Right cardiac atrium (tissue), 5 donors: Measurements from ENCODE around the gene SHFL. TPM values are rescaled to one million over a fixed set of nuclear protein-coding genes. Genes with fewer than 3 reads are reported as not detected.
A peak's percentile ranks its signal among the peaks of the same experiment; 100 is the strongest.

ENCODE experiments used
- ATAC-seq, 2 donors: fragments of 200-7000 bp; cut with Tn5 transposase; one replicate each; pipeline versions ENCODE4 v1.8.0 to v1.9.1; 2020; ENCODE audit warnings: moderate library complexity in 2 of 2, mild to moderate bottlenecking in 1 of 2
- DNase-seq, 3 donors: peaks; one replicate each; pipeline ENCODE4 v3.0.0-alpha.2; 2020
- H3K27ac ChIP-seq: one replicate; pipeline ENCODE4 v1.5.1; 2013; ENCODE audit warnings: mild to moderate bottlenecking, low read length, control low read depth, moderate library complexity
- H3K27me3 ChIP-seq: one replicate; pipeline ENCODE4 v1.6.1; 2013; ENCODE audit not compliant: control insufficient read depth, insufficient read depth
- H3K4me1 ChIP-seq: one replicate; pipeline ENCODE4 v1.6.1; 2013; ENCODE audit warnings: low read length; ENCODE audit not compliant: control insufficient read depth, insufficient read depth
- H3K4me3 ChIP-seq: one replicate; pipeline ENCODE4 v1.5.1; 2013; ENCODE audit warnings: low read length, control low read depth
- H3K9me3 ChIP-seq: one replicate; pipeline ENCODE4 v1.6.1; 2013; ENCODE audit warnings: low read length; ENCODE audit not compliant: control insufficient read depth
- WGBS: extraction: QIAGEN DNeasy Blood & Tissue Kit; methylation state at CpG from one replicate; pipeline ENCODE4 v1.1.7; 2013; 5-methylcytosine and 5-hydroxymethylcytosine counted together
- intact Hi-C, 4 donors: fragments of 100-400 bp; cut with DNase I; formaldehyde crosslinking; loops; one replicate each; pipeline versions ENCODE4 v1.11.0 to v1.14.0; 2022 to 2023
- long read RNA-seq, 4 donors: library from polyadenylated mRNA; unstranded; transcript quantifications; one replicate each; pipeline ENCODE4 v2.0.0, GENCODE V29; 2020 to 2021
- polyA plus RNA-seq: library from polyadenylated mRNA; stranded (reverse); fragments of 200-250 nt; gene quantifications from one replicate; pipeline ENCODE4 v1.2.3, GENCODE V29; 2013
- total RNA-seq, 4 donors: library from RNA; stranded (reverse); fragmentation: NEBNext Ultra II Directional; extraction: Animal tissue kit (Norgen Biotek cat#: 25700); gene quantifications; one replicate each; pipeline ENCODE4 v1.2.1, GENCODE V29; 2021
- donor health status: healthy with polysubstance abuse.
- donor health status: DM: no; HTN: yes; CAD: no.
- donor health status: DM: no; HTN: no; CAD: no.
- donor health status: DM: no; HTN: yes; CAD: no; lungs with severe emphysema.
- donor health status: DM: yes; HTN: yes; CAD: no.

Gene SHFL
- total RNA-seq = 10 to 100 TPM; 14.5 to 16.0 (median 15.2) TPM
- 16.0 TPM for polyA plus RNA-seq
- long read RNA-seq, donor 1, transcript C19orf66-201 (8 exons, 2,117 nt) = major isoform, 21 of 33 reads
- long read RNA-seq, donor 1, transcript C19orf66-203 (7 exons, 2,079 nt) = minor isoform, 5 of 33 reads
- long read RNA-seq, donor 1, partial matches to known transcripts = 3 of 33 reads
- long read RNA-seq, donor 1, other reads (novel, unspliced or antisense) = 4 of 33 reads
- long read RNA-seq, donor 2, transcript C19orf66-201 (8 exons, 2,117 nt) = major isoform, 21 of 29 reads
- long read RNA-seq, donor 2, transcript C19orf66-203 (7 exons, 2,079 nt) = minor isoform, 7 of 29 reads
- long read RNA-seq, donor 2, partial matches to known transcripts = 0 of 29 reads
- long read RNA-seq, donor 2, other reads (novel, unspliced or antisense) = 1 of 29 reads
- long read RNA-seq, donor 3, transcript C19orf66-201 (8 exons, 2,117 nt) = major isoform, 52 of 97 reads
- long read RNA-seq, donor 3, transcript C19orf66-203 (7 exons, 2,079 nt) = minor isoform, 24 of 97 reads
- long read RNA-seq, donor 3, partial matches to known transcripts = 12 of 97 reads
- long read RNA-seq, donor 3, other reads (novel, unspliced or antisense) = 5 of 97 reads
- long read RNA-seq, donor 4, transcript C19orf66-201 (8 exons, 2,117 nt) = major isoform, 13 of 32 reads
- long read RNA-seq, donor 4, transcript C19orf66-203 (7 exons, 2,079 nt) = minor isoform, 6 of 32 reads
- long read RNA-seq, donor 4, partial matches to known transcripts = 2 of 32 reads
- long read RNA-seq, donor 4, other reads (novel, unspliced or antisense) = 7 of 32 reads

DNA sequence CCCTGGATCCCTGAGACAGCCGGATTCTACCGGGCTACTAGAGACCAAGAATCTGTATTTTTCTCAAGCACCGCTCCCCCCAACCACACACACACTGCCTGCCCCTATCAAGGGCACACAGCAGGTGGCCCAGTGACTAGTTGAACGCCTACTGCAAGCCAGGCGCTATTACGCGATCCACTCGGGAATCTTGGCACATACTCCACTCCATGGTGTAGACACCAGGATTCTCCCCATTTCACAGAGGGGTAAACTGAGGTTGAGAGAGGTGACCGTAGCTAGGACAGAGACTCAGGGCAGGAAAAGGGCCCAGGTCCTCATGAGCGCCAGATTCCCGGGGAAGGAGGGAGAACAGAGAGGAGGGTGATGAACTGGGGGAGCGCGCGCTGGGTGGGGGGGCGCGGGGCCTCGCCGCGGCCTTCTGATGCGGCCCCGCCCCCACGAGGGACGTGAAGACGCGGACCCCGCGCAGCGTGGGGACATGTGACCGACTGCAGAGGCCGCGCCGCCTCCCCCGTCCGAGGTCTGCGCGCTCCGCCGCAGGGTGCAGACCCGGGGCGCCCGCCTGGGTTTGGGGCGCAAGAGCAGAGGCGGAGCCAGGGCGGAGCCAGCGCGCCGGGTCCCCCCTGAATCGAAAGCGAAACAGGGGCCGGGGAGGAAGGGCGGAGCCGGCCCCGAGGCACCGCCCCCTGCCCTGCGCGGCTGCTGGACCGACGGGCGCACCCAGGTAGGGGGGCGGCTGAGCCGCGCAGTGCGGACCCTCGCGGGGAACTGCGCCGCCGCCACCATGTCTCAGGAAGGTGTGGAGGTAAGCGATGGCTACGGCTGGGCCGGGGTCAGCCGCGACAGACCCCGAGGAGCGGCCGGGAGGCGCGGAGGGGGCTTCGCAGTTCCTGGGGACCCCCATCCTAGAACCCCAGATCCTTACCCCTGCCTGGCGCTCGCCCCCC, at the start of gene SHFL:
TSS of gene SHFL (plus strand) at position 677 of the 950 bp plus-strand sequence. CDS start at position 788, 111 bp downstream.
- intact Hi-C loops = no loop called here
- Histone ChIP-seq H3K27ac (peak within 1 kb of the TSS; percentile 72), H3K4me3 (peak within 1 kb of the TSS; percentile 75), H3K4me1 (peaks cover 3% of the 10 kb centered on the region), H3K9me3 (no peaks in the 10 kb centered on the region), H3K27me3 (no peaks in the 10 kb centered on the region)
- ATAC-seq (peak; percentile 94 to 95), DNase-seq (peak; percentile 78 to 93 (median 92))
- WGBS = 5% methylated on average over 81 of the region's 81 CpGs

DNA sequence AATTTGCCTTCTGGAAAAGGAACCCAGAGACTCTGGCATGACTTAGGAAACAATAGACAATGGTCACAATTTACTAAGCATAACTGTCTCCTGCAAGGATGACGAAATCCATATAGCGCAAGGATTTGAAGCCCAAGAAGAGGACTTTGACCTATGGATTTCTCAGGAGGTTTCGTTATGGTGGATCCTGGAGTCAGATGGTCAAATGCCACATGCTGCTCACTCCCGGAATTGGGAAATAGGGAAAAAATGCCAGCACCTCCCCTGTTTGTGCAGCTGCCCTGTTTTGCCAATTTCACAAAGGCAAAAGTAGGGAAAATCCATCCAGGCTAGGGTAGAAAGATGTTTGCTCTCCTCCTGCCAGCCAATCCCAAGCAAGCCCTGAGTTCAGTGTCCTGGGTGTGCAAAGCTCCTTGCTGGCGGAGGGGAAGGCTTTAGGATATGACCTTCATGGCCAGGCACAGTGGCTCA, 49.5 kb upstream of the SHFL start:
- ATAC-seq (no peak), DNase-seq (no peak)
- no peak overlapping the region for H3K27ac ChIP-seq
- no peaks in the 10 kb centered on the region for H3K27me3 ChIP-seq
- intact Hi-C loops = no loop called here
- 68% methylated on average over 5 of the region's 5 CpGs for WGBS
- no peaks in the 10 kb centered on the region for H3K4me1 ChIP-seq
- no peak overlapping the region for H3K4me3 ChIP-seq
- H3K9me3 ChIP-seq = peaks cover 1% of the 10 kb centered on the region

DNA sequence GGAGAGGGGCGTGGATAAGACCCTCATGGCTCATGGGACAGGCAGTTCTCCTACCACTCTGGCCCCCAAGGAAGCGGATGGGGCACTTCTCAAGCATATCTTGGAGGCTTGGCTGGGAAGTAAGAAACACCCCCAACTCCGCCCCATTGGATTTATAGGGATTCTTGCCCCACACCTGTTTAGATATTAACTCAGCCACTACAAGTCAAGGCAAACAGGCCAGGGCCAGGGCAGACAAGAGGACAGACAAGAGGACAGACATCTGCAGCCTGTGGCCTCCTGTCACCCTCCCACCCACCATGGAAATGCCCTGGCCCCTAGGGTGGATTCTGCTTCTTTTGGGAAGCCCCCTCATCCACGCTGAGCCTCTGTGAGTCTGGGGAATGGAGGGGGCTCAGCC, 48.8 kb upstream of the SHFL start:
- intact Hi-C loops = no loop called here
- Histone ChIP-seq H3K4me3 (no peak overlapping the region), H3K27ac (no peak overlapping the region), H3K27me3 (no peaks in the 10 kb centered on the region), H3K4me1 (no peaks in the 10 kb centered on the region), H3K9me3 (peaks cover 9% of the 10 kb centered on the region)
- no peak for ATAC-seq
- no peak for DNase-seq
- 60% methylated on average over 4 of the region's 4 CpGs for WGBS

DNA sequence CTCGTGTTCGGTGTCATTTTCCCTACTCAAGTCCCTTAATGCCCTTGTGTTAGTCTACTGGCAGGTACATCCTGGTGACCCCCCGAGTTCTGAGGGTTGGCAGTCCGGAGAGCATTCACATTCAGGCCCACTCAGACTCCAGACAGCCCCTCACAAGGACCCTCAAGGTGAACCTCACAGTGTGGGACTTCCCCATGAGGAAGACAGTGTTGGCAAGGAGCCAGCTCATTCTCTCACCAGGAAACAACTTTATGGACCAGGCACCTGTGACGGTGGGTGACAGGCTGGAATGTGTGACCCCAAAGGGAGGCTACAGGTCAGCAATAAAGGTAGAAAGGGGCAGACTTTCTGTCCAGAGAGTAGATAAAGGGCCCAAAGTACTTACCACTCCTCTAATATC, 48.3 kb upstream of the SHFL start:
- Histone ChIP-seq H3K9me3 (peaks cover 13% of the 10 kb centered on the region), H3K4me3 (no peak overlapping the region), H3K27me3 (no peaks in the 10 kb centered on the region), H3K4me1 (no peaks in the 10 kb centered on the region), H3K27ac (no peak overlapping the region)
- WGBS = 62% methylated on average over 5 of the region's 5 CpGs
- DNase-seq = no peak
- intact Hi-C loops = no loop called here
- no peak for ATAC-seq

DNA sequence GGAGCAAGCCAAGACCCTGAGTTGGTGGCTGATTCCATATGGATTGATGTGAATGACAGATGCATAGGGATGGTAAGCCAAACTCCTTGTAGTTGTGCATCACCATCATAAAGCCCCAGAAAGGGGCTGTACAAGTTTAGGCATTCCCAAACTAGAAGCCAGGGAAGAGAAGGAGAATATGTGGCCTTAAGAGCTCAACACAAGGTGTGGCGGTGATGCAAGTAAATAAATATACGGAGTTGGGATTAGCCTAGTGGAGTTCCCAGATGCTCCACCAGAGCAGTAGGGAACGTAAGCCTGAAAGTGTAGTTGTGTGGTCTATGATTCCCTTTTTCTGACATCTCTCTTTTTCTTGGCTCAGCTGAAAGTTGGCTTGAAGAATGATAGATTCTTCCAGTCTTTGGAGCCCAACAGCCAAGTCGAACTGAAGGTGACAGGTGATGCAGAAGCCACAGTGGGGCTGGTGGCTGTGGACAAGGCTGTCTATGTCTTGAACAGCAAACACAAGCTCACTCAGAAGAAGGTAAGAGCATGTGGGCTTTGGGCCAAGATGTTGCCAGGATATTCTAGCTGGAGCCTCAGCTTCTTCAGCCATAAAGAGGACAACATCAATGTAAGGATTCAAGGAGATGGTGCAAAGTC, 42.7 kb upstream of the SHFL start:
- 71% methylated on average over 4 of the region's 4 CpGs for WGBS
- H3K4me1 ChIP-seq = no peaks in the 10 kb centered on the region
- H3K4me3 ChIP-seq = no peak overlapping the region
- intact Hi-C loops = no loop called here
- ATAC-seq (no peak), DNase-seq (no peak)
- no peaks in the 10 kb centered on the region for H3K27me3 ChIP-seq
- no peak overlapping the region for H3K27ac ChIP-seq
- H3K9me3 ChIP-seq = peaks cover 24% of the 10 kb centered on the region

DNA sequence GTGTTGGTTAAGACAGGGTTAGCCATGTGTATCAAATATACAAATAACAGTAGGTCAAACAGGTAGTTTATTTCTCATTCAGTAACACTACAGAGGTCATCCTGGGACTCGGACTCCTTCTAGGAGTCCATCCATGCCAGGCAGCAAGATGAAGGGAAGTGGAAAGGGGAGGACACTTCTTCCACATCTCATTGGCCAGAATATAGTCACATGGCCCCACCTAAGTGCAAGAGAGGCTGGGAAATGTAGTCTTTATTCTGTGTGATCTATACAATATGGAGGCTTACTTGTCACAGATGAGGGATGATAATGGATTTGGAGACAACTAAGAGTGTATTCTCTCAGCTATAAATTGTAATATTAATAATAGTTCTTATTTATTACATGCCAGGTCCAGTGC, 41.7 kb upstream of the SHFL start:
- DNase-seq = no peak
- no peak overlapping the region for H3K27ac ChIP-seq
- peaks cover 24% of the 10 kb centered on the region for H3K9me3 ChIP-seq
- WGBS = 79% methylated on average over 1 of the region's 1 CpG
- H3K4me1 ChIP-seq = no peaks in the 10 kb centered on the region
- intact Hi-C loops = no loop called here
- no peak overlapping the region for H3K4me3 ChIP-seq
- H3K27me3 ChIP-seq = no peaks in the 10 kb centered on the region
- no peak for ATAC-seq

DNA sequence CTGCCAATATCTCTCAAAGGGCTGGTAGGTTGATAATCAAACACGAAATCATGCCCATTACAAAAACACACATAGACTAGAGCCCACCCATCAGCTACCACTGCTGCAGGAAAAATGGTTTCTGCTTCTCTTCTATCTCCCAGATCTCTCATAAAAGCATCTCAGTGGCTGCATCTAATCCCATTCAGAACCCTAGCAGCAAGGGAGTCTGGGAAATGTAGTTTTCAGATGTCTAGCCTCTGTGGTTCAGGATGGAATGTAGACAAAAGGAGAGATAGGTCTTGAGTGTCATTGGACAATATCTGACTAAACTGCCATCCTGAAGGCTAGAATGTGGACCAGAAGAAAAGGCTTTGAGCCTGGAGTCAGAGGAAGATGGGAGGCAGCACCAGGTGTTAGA, 40.7 kb upstream of the SHFL start:
- intact Hi-C loops = no loop called here
- Histone ChIP-seq H3K27me3 (no peaks in the 10 kb centered on the region), H3K27ac (no peak overlapping the region), H3K4me1 (no peaks in the 10 kb centered on the region), H3K9me3 (peaks cover 24% of the 10 kb centered on the region), H3K4me3 (no peak overlapping the region)
- DNase-seq = no peak
- ATAC-seq = no peak
- 38% methylated on average over 1 of the region's 1 CpG for WGBS

DNA sequence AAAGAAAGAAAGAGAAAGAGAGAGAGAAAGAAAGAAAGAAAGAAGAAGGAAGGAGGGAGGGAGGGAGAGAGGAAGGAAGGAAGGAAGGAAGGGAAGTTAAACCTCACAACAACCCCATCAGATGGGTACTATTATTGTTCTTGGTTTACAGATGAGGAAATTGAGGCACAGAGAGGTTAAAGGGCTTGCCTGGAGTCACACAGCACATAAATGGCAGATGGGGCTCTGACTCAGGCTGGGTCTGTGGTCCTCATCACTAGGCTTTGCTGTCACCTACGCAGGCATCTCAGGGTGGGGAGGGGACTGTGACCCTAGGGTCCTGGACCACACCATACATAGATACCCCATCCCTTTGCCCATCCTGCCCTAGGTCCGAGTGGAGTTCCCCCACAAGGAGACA, 36.5 kb upstream of the SHFL start:
- peaks cover 3% of the 10 kb centered on the region for H3K9me3 ChIP-seq
- H3K27me3 ChIP-seq = no peaks in the 10 kb centered on the region
- H3K27ac ChIP-seq = no peak overlapping the region
- WGBS = 47% methylated on average over 2 of the region's 2 CpGs
- no peaks in the 10 kb centered on the region for H3K4me1 ChIP-seq
- ATAC-seq (peak in 1 of 2 donors; percentile 24), DNase-seq (no peak)
- no peak overlapping the region for H3K4me3 ChIP-seq
- intact Hi-C loops = no loop called here

DNA sequence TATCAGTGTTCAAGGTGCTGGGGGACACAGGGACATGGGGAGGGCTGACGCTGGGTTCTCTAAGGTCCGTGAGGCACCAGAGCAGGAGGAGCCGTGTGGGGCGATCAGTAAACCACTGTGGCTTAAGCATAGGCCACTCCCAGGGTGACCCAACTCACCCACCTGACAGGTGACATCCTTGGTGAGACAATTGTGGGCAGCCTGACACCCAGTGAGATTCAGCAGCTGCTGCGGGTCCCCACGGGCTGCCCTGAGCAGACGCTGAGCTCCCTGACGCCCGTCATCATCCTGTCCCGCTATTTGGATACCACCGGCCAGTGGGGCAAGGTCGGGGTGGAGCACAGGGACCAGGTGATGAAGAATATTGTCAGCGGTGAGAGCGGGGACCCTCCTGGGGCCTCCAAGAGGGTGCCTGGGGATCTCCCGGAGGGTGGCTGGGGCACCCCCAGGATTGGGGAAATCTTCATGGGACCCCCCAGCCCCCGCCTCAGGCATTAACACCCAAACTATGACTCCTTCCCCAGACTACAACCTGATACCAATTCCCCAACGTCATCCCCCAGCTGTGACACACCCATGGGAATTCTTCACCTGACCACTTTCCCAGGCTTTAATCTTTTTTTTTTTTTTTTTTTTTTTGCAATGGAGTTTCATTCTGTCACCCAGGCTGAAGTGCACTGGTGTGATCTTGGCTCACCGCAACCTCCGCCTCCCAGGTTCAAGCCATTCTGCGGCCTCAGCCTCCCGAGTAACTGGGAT, 33.3 kb upstream of the SHFL start:
- no peak for DNase-seq
- Histone ChIP-seq H3K27me3 (no peaks in the 10 kb centered on the region), H3K9me3 (no peaks in the 10 kb centered on the region), H3K4me1 (no peaks in the 10 kb centered on the region), H3K4me3 (no peak overlapping the region), H3K27ac (no peak overlapping the region)
- intact Hi-C loops = no loop called here
- ATAC-seq = no peak
- 75% methylated on average over 21 of the region's 21 CpGs for WGBS
